Measurements from ENCODE around the gene SF3B6.
"Not testable (repeated sequence)": the region's sequence is repeated elsewhere in the genome, so short reads cannot be mapped to it uniquely, and the experiment has no call there.

The SF3B6 gene

GRCh38 chr2:24095171-24095677 is 19.1 kb upstream of the SF3B6 start:
- not testable (repeated sequence) for DNase-seq

- DNase-seq, result not testable (repeated sequence)
Measured at GRCh38 chr2:24093270-24093669, 17.1 kb upstream of the SF3B6 start.

- DNase-seq, result no peak
Measured at GRCh38 chr2:24088821-24089359, 12.8 kb upstream of the SF3B6 start.

- DNase-seq, result no peak
Measured at GRCh38 chr2:24087032-24087431, 10.9 kb upstream of the SF3B6 start.

- no peak for DNase-seq
Measured at GRCh38 chr2:24086241-24086640, 10.1 kb upstream of the SF3B6 start.

GRCh38 chr2:24085200-24085489 is 9.0 kb upstream of the SF3B6 start:
- DNase-seq, result no peak

- DNase-seq, result peak in 57 of 58 donors; percentile 13 to 87 (median 71)
Measured at GRCh38 chr2:24084386-24085199, 8.5 kb upstream of the SF3B6 start, which contains the start of gene TP53I3. TSS of gene TP53I3 (minus strand) at chr2:24084834. CDS start at chr2:24084326, 508 bp downstream.

- DNase-seq, result peak in 12 of 58 donors; percentile 14 to 78 (median 57)
Measured at GRCh38 chr2:24083567-24084385, 7.7 kb upstream of the SF3B6 start.

- DNase-seq, result no peak
Measured at GRCh38 chr2:24082787-24083566, 6.9 kb upstream of the SF3B6 start.

- no peak for DNase-seq
Measured at GRCh38 chr2:24080701-24081100, 4.6 kb upstream of the SF3B6 start.

- no peak for DNase-seq
Measured at GRCh38 chr2:24077879-24078278, 1.8 kb upstream of the SF3B6 start.

- DNase-seq, result peak in 12 of 58 donors; percentile 2 to 41 (median 26)
Measured at GRCh38 chr2:24077535-24077877, 1.4 kb upstream of the SF3B6 start.

GRCh38 chr2:24076849-24077534 is 866 bp upstream of the SF3B6 start:
- DNase-seq, result peak in 38 of 58 donors; percentile 7 to 75 (median 42)

GRCh38 chr2:24075259-24075658 is 867 bp downstream of the SF3B6 start:
- peak in 1 of 58 donors; percentile 5 for DNase-seq

GRCh38 chr2:24073816-24074215 is 2.3 kb downstream of the SF3B6 start:
- no peak for DNase-seq

GRCh38 chr2:24072259-24072658 is 3.9 kb downstream of the SF3B6 start:
- no peak for DNase-seq

GRCh38 chr2:24065341-24065740 is 10.8 kb downstream of the SF3B6 start:
- no peak for DNase-seq

GRCh38 chr2:24058564-24059271 is 17.4 kb downstream of the SF3B6 start:
- DNase-seq, result no peak

- no peak for DNase-seq
Measured at GRCh38 chr2:24055750-24056149, 20.4 kb downstream of the SF3B6 start.

All from anterior cingulate cortex (tissue), 58 donors.